Transverse colon (tissue), 4 donors: ENCODE results near the gene RALGAPA2. TPM values are rescaled to one million over a fixed set of nuclear protein-coding genes. Genes with fewer than 3 reads are reported as not detected.

Source experiments
- DNase-seq: peaks from one replicate; pipeline ENCODE4 v3.0.0-alpha.2; 2019
- H3K27ac ChIP-seq, 4 donors: fragments of 200-600 bp; sonication (generic); 2 replicates each; pipeline ENCODE4 v1.5.1; 2016 to 2018; ENCODE audit warnings: inconsistent platforms in 4 of 4
- H3K27me3 ChIP-seq: fragments of 200-600 bp; sonication (generic); 2 replicates; pipeline ENCODE4 v1.5.1; 2017; ENCODE audit warnings: inconsistent platforms
- H3K36me3 ChIP-seq, 4 donors: fragments of 200-600 bp; sonication (generic); 2 replicates each; pipeline ENCODE4 v1.5.1; 2017 to 2019; ENCODE audit warnings: inconsistent platforms in 4 of 4
- H3K4me1 ChIP-seq, 4 donors: fragments of 200-600 bp; sonication (generic); 2 replicates each; pipeline ENCODE4 v1.5.1; 2017 to 2020; ENCODE audit warnings: inconsistent platforms in 4 of 4
- H3K4me3 ChIP-seq, 4 donors: fragments of 200-600 bp; sonication (generic); 1 replicate in 1 of 4; 2 replicates in 3 of 4; pipeline versions ENCODE4 v1.5.1 to v1.6.1; 2017 to 2019; ENCODE audit warnings: inconsistent platforms in 4 of 4
- H3K9me3 ChIP-seq, 2 donors: fragments of 200-600 bp; sonication (generic); 2 replicates each; pipeline ENCODE4 v1.5.1; 2017 to 2019; ENCODE audit warnings: inconsistent platforms in 2 of 2
- CTCF ChIP-seq, 5 experiments: fragments of 200-600 bp in 3 of 5; fragments of 450-650 bp in 2 of 5; sonication (generic) in 3 of 5; IDR thresholded peaks; 1 replicate in 2 of 5; 2 replicates in 3 of 5; pipeline ENCODE4 v1.5.1; 2016 to 2017; ENCODE audit warnings: antibody characterized with exemption in 5 of 5, inconsistent platforms in 3 of 5, mild to moderate bottlenecking in 2 of 5, moderate library complexity in 1 of 5
- EP300 ChIP-seq: sonication (generic); formaldehyde crosslinking; IDR thresholded peaks from one replicate; pipeline ENCODE4 v1.6.1; 2017; ENCODE audit warnings: antibody characterized with exemption, low read depth
- POLR2A ChIP-seq: fragments of 450-650 bp; IDR thresholded peaks from one replicate; pipeline ENCODE4 v1.6.1; 2016; ENCODE audit warnings: antibody characterized with exemption, mild to moderate bottlenecking, moderate library complexity
- POLR2AphosphoS5 ChIP-seq, 3 donors: sonication (generic); formaldehyde crosslinking; IDR thresholded peaks; one replicate each; pipeline ENCODE4 v1.6.1; 2016; ENCODE audit warnings: antibody characterized with exemption in 3 of 3
- WGBS, 2 donors: methylation state at CpG; one replicate each; pipeline ENCODE4 v1.1.5; 2018; ENCODE audit warnings: low coverage in 1 of 2; 5-methylcytosine and 5-hydroxymethylcytosine counted together
- in situ Hi-C, 4 donors: fragments of 200-750 bp; cut with MboI; loops; one replicate each; pipeline versions ENCODE4 v1.15.0 to v1.15.1; 2017; ENCODE audit warnings: low sequenced_read_pairs in 3 of 4, low pct_ligation_motif_present in 1 of 4, low pct_unique_long_range_greater_than_20kb in 1 of 4
- intact Hi-C: fragments of 100-400 bp; cut with DNase I; formaldehyde crosslinking; loops from one replicate; pipeline ENCODE4 v1.15.1; 2023; ENCODE audit warnings: low total_unique reads
- total RNA-seq, 4 donors: library from RNA; depleted of rRNA; stranded (reverse); fragments of >200 nt; gene quantifications; one replicate each; pipeline ENCODE4 v1.1.0, GENCODE V29; 2016

The RALGAPA2 gene
- total RNA-seq, 4 donors from 2014 or later: 29.5 to 84.0 (median 66.5) TPM

- 86 to 94% methylated on average over 9 of the region's 9 CpGs for WGBS, 2 donors
- H3K27me3 ChIP-seq: no peaks in the 10 kb centered on the region
- in situ Hi-C loops (loop anchor here in 1 of 4 donors (25.0 kb wide), 1 partner anchor 109 kb away; no protein-coding TSS in a partner anchor), intact Hi-C loops (no loop called here)
- H3K36me3 ChIP-seq: peaks cover 0 to 17% (median 5%) of the 10 kb centered on the region in 4 donors
- TF ChIP-seq POLR2AphosphoS5 (IDR thresholded peaks at IDR 0.05): no peak
- no peak for TF ChIP-seq POLR2A
- TF ChIP-seq EP300: no peak
- TF ChIP-seq CTCF (IDR thresholded peaks at IDR 0.05): no peak
- H3K9me3 ChIP-seq: no peaks in the 10 kb centered on the region
- DNase-seq: no peak
- H3K4me3 ChIP-seq: no peak overlapping the region
- no peak overlapping the region for H3K27ac ChIP-seq
- peaks cover 0 to 3% (median 0%) of the 10 kb centered on the region in 4 donors for H3K4me1 ChIP-seq
These were observed 216.5 kb downstream of the RALGAPA2 start for GRCh38 chr20:20495729-20496503.

DNA sequence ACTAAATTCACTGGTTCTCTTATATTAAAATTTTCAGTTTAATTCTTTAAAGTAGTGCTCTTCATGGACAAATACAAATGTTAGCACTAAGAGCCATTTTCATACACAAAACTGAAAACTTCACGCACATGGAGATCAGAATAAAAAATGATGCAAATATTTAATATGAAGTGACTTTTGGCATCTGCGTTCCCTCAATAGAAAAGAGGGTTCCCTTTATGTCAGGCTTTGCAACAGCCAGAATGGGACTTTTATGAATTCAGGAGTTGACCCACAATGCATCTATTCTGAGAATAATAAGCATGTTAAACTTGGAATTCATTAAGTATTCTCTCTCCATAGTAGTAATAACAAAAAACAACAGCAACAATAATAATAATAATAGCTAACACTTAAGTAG, 218.7 kb downstream of the RALGAPA2 start:
- intact Hi-C loops: no loop called here
- Histone ChIP-seq H3K27ac (no peak overlapping the region), H3K36me3 (peaks cover 0 to 11% (median 3%) of the 10 kb centered on the region in 4 donors), H3K27me3 (no peaks in the 10 kb centered on the region), H3K9me3 (no peaks in the 10 kb centered on the region), H3K4me1 (peaks cover 0 to 1% (median 0%) of the 10 kb centered on the region in 4 donors), H3K4me3 (no peak overlapping the region)
- in situ Hi-C loops: loop anchor here in 1 of 4 donors (25.0 kb wide), 1 partner anchor 106 kb away; no protein-coding TSS in a partner anchor
- TF ChIP-seq EP300: no peak
- TF ChIP-seq POLR2A: no peak
- TF ChIP-seq POLR2AphosphoS5 (IDR thresholded peaks at IDR 0.05): no peak
- TF ChIP-seq CTCF (IDR thresholded peaks at IDR 0.05): no peak
- 89 to 96% methylated on average over 2 of the region's 2 CpGs for WGBS, 2 donors
- DNase-seq: no peak

DNA sequence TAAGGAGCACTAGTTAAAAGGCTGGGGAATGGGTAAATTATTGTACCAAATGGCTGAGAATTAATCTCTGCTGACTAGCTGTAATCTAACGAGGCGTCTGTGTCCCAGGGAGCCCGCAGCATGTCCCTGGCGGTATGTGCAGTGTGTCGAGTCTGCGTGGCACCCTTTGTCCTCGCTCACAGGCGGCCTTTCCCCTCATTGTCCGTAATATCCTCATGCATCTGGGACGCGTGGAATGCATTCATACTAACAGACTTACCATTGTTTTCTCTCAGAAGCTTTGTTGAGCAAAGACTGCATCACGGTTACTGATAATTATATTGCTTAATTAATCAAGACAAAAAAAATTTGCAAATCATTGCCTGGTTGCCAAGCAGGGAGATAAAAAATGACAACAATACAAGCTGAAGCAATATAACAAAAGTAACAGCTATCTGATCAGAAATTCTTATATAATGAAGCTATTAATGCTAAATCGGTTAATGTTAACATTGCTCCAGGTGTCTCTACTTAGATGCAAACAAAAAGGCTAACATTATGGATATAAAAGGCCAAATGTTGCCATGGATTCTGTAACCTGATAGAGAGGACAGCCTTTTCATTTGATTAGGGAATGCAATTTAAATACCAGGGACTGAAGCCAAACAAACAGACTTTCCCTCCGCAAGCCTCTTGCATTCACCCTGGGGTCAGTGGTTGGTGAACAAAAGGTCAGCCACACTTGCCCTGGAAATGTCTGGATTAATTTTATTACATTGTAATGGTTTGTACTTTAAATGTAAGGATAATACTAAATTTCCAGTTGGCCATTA, 219.7 kb downstream of the RALGAPA2 start:
- TF ChIP-seq POLR2AphosphoS5 (IDR thresholded peaks at IDR 0.05): no peak
- no peak for TF ChIP-seq POLR2A
- no peak for TF ChIP-seq EP300
- TF ChIP-seq CTCF (IDR thresholded peaks at IDR 0.05): no peak
- no peaks in the 10 kb centered on the region for H3K9me3 ChIP-seq
- H3K27me3 ChIP-seq: no peaks in the 10 kb centered on the region
- no peaks in the 10 kb centered on the region for H3K4me1 ChIP-seq
- no peak overlapping the region for H3K27ac ChIP-seq
- intact Hi-C loops (no loop called here), in situ Hi-C loops (loop anchor here in 1 of 4 donors (25.0 kb wide), 1 partner anchor 105 kb away; no protein-coding TSS in a partner anchor)
- no peak for DNase-seq
- H3K36me3 ChIP-seq: peaks cover 0 to 11% (median 3%) of the 10 kb centered on the region in 4 donors
- no peak overlapping the region for H3K4me3 ChIP-seq
- WGBS, 2 donors: 93 to 94% methylated on average over 9 to 14 of the region's 14 CpGs

- Histone ChIP-seq H3K4me3 (no peak overlapping the region), H3K36me3 (peaks cover 0 to 11% (median 3%) of the 10 kb centered on the region in 4 donors), H3K27me3 (no peaks in the 10 kb centered on the region), H3K9me3 (no peaks in the 10 kb centered on the region), H3K4me1 (no peaks in the 10 kb centered on the region), H3K27ac (no peak overlapping the region)
- WGBS, 2 donors: 93 to 98% methylated on average over 5 of the region's 5 CpGs
- DNase-seq: no peak
- TF ChIP-seq POLR2A (no peak), POLR2AphosphoS5 (IDR thresholded peaks at IDR 0.05) (no peak), EP300 (no peak), CTCF (IDR thresholded peaks at IDR 0.05) (no peak)
- intact Hi-C loops (no loop called here), in situ Hi-C loops (loop anchor here in 1 of 4 donors (25.0 kb wide), 1 partner anchor 105 kb away; no protein-coding TSS in a partner anchor)
These were observed 220.6 kb downstream of the RALGAPA2 start for GRCh38 chr20:20491784-20492264.
